ENCODE results near the gene ADRM1. TPM values are rescaled to one million over a fixed set of nuclear protein-coding genes. Genes with fewer than 3 reads are reported as not detected.

Gene ADRM1
- total RNA-seq, 5 donors from 2014 or later (not counting 1 experiment from before 2014, with no cell fraction given), result 44.7 to 80.3 (median 72.9) TPM

DNA sequence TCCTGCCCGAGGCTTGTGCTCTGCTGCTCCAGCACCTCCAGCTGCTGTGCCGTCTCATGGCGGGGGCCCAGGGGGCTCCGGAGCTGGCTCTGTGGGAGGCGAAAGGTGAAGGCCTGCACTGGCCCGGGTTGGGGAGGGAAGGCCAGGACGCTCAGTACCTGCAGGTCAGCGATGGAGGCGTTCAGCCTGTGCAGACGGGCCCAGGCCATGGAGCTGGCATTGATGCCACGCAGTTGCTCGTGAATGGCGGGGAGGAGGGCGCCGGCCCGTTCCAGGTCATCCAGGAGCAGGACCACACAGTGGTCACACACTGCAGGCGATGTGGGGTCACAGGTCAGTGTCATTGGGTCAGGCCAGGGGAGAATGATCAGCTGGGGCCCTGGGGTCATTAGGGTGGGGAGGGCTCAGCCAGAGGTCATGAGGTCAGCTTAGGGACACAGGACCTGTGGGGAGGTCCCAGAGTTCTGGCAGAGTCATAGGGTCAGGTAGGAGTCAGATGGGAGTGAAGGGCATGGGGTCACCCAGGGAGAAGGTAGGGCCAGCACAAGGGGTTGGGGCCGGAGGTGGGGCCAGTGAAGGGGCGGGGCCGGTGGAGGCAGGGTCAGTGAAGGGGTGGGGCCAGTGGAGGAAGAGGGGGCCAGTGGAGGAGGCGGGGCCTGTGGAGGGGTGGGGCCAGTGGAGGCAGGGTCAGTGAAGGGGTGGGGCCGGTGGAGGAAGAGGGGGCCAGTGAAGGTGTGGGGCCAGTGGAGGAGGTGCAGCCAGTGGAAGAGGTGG, 18.0 kb downstream of the ADRM1 start:
- Histone ChIP-seq H3K27ac (ENCODE audit: low read length) (no peak overlapping the region), H3K27me3 (replicated peaks in 1 of 2; ENCODE audit: control insufficient read depth in 2 of 2, extremely low read depth in 1 of 2, insufficient read depth in 2 of 2, low read length in 1 of 2) (no peaks in the 10 kb centered on the region), H3K36me3 (ENCODE audit: control insufficient read depth in 2 of 2, extremely low read depth in 1 of 2, insufficient read depth in 1 of 2, low read length in 1 of 2) (no peaks in the 10 kb centered on the region), H3K9me3 (no peaks in the 10 kb centered on the region), H3K4me1 (ENCODE audit: control insufficient read depth in 1 of 2, extremely low read depth in 1 of 2, insufficient read depth in 2 of 2, low read length in 2 of 2) (peaks cover 0 to 2% of the 10 kb centered on the region in 2 experiments), H3K4me3 (ENCODE audit: control insufficient read depth in 1 of 2, extremely low read depth in 1 of 2, low read length in 1 of 2) (no peak overlapping the region)
- H3K9me3 Mint-ChIP-seq, result no peaks in the 10 kb centered on the region
- DNase-seq (no peak), ATAC-seq (replicated peaks in 1 of 4) (no peak)
- no peak overlapping the region for H3K4me3 Mint-ChIP-seq
- no peaks in the 10 kb centered on the region for H3K4me1 Mint-ChIP-seq
- H3K27me3 Mint-ChIP-seq, result no peaks in the 10 kb centered on the region
- H3K36me3 Mint-ChIP-seq, result no peaks in the 10 kb centered on the region
- H3K27ac Mint-ChIP-seq, result no peak overlapping the region
- 98% methylated on average over 21 of the region's 22 CpGs for WGBS (ENCODE audit: insufficient coverage)
- ChIA-PET CTCF (no interaction called here), POLR2A (no interaction called here)

GRCh38 chr20:62321521-62321948, 18.7 kb downstream of the ADRM1 start:
- peak in 1 of 35 experiments; percentile 24 for DNase-seq

DNA sequence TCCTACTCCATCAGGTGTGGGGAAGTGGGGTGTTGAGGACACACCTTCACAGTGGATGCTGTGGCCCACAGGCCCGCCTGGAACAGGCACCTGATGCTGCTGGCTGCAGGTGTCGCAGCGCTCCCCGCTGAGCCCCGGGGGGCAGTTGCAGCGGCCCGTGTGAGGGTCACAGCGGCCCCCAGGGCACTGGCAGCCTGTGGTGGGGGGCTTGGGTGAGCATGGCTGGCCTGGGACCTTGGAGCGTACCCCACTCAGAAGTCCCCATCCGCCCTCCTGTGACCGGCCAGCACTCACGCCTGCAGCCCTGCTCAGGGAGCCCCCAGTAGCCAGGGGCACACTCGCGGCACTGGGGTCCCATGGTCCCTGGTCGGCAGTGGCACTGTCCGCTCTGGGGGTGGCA, 19.2 kb downstream of the ADRM1 start:
- DNase-seq (no peak), ATAC-seq (replicated peaks in 1 of 4) (no peak)
- WGBS (ENCODE audit: insufficient coverage), result 91% methylated on average over 10 of the region's 16 CpGs
- peaks cover 0 to 3% of the 10 kb centered on the region in 2 experiments for H3K27me3 ChIP-seq (replicated peaks in 1 of 2; ENCODE audit: control insufficient read depth in 2 of 2, extremely low read depth in 1 of 2, insufficient read depth in 2 of 2, low read length in 1 of 2)
- H3K9me3 ChIP-seq, result no peaks in the 10 kb centered on the region
- ChIA-PET CTCF (no interaction called here), POLR2A (no interaction called here)
- Mint-ChIP-seq H3K9me3 (no peaks in the 10 kb centered on the region), H3K4me3 (no peak overlapping the region), H3K4me1 (no peaks in the 10 kb centered on the region), H3K36me3 (no peaks in the 10 kb centered on the region), H3K27ac (no peak overlapping the region), H3K27me3 (no peaks in the 10 kb centered on the region)
- no peak overlapping the region for H3K4me3 ChIP-seq (ENCODE audit: control insufficient read depth in 1 of 2, extremely low read depth in 1 of 2, low read length in 1 of 2)
- H3K36me3 ChIP-seq (ENCODE audit: control insufficient read depth in 2 of 2, extremely low read depth in 1 of 2, insufficient read depth in 1 of 2, low read length in 1 of 2), result no peaks in the 10 kb centered on the region
- H3K4me1 ChIP-seq (ENCODE audit: control insufficient read depth in 1 of 2, extremely low read depth in 1 of 2, insufficient read depth in 2 of 2, low read length in 2 of 2), result peaks cover 0 to 2% of the 10 kb centered on the region in 2 experiments
- H3K27ac ChIP-seq (ENCODE audit: low read length), result no peak overlapping the region

More at GRCh38 chr20:62321521-62321948, 18.7 kb downstream of the ADRM1 start:
- peaks cover 0 to 2% of the 10 kb centered on the region in 2 experiments for H3K4me1 ChIP-seq (ENCODE audit: control insufficient read depth in 1 of 2, extremely low read depth in 1 of 2, insufficient read depth in 2 of 2, low read length in 2 of 2)
- H3K4me3 ChIP-seq (ENCODE audit: control insufficient read depth in 1 of 2, extremely low read depth in 1 of 2, low read length in 1 of 2), result no peak overlapping the region
- Mint-ChIP-seq H3K27ac (no peak overlapping the region), H3K4me3 (no peak overlapping the region), H3K27me3 (no peaks in the 10 kb centered on the region), H3K4me1 (no peaks in the 10 kb centered on the region), H3K9me3 (no peaks in the 10 kb centered on the region), H3K36me3 (no peaks in the 10 kb centered on the region)
- H3K36me3 ChIP-seq (ENCODE audit: control insufficient read depth in 2 of 2, extremely low read depth in 1 of 2, insufficient read depth in 1 of 2, low read length in 1 of 2), result no peaks in the 10 kb centered on the region
- H3K27me3 ChIP-seq (replicated peaks in 1 of 2; ENCODE audit: control insufficient read depth in 2 of 2, extremely low read depth in 1 of 2, insufficient read depth in 2 of 2, low read length in 1 of 2), result no peaks in the 10 kb centered on the region
- ATAC-seq (replicated peaks in 1 of 4), result no peak
- H3K9me3 ChIP-seq, result no peaks in the 10 kb centered on the region
- 81% methylated on average over 3 of the region's 7 CpGs for WGBS (ENCODE audit: insufficient coverage)
- no peak overlapping the region for H3K27ac ChIP-seq (ENCODE audit: low read length)
- CTCF ChIA-PET, result no interaction called here
- POLR2A ChIA-PET, result no interaction called here

- Histone ChIP-seq H3K9me3 (no peaks in the 10 kb centered on the region), H3K4me3 (ENCODE audit: control insufficient read depth in 1 of 2, extremely low read depth in 1 of 2, low read length in 1 of 2) (no peak overlapping the region), H3K27me3 (replicated peaks in 1 of 2; ENCODE audit: control insufficient read depth in 2 of 2, extremely low read depth in 1 of 2, insufficient read depth in 2 of 2, low read length in 1 of 2) (peaks cover 0 to 4% of the 10 kb centered on the region in 2 experiments), H3K27ac (ENCODE audit: low read length) (no peak overlapping the region), H3K36me3 (ENCODE audit: control insufficient read depth in 2 of 2, extremely low read depth in 1 of 2, insufficient read depth in 1 of 2, low read length in 1 of 2) (no peaks in the 10 kb centered on the region), H3K4me1 (ENCODE audit: control insufficient read depth in 1 of 2, extremely low read depth in 1 of 2, insufficient read depth in 2 of 2, low read length in 2 of 2) (no peaks in the 10 kb centered on the region)
- 89% methylated on average over 9 of the region's 16 CpGs for WGBS (ENCODE audit: insufficient coverage)
- no peak for ATAC-seq (replicated peaks in 1 of 4)
- Mint-ChIP-seq H3K9me3 (no peaks in the 10 kb centered on the region), H3K27me3 (no peaks in the 10 kb centered on the region), H3K4me1 (no peaks in the 10 kb centered on the region), H3K27ac (no peak overlapping the region), H3K36me3 (no peaks in the 10 kb centered on the region), H3K4me3 (no peak overlapping the region)
- ChIA-PET POLR2A (no interaction called here), CTCF (no interaction called here)
- no peak for DNase-seq
These were observed 19.8 kb downstream of the ADRM1 start for GRCh38 chr20:62322492-62323041.

- Mint-ChIP-seq H3K4me1 (no peaks in the 10 kb centered on the region), H3K4me3 (no peak overlapping the region), H3K27ac (no peak overlapping the region), H3K27me3 (no peaks in the 10 kb centered on the region), H3K9me3 (no peaks in the 10 kb centered on the region), H3K36me3 (no peaks in the 10 kb centered on the region)
- WGBS (ENCODE audit: insufficient coverage), result 90% methylated on average over 42 of the region's 52 CpGs
- H3K9me3 ChIP-seq, result no peaks in the 10 kb centered on the region
- DNase-seq (no peak), ATAC-seq (replicated peaks in 1 of 4) (no peak)
- CTCF ChIA-PET, result no interaction called here
- POLR2A ChIA-PET, result no interaction called here
- H3K4me3 ChIP-seq (ENCODE audit: control insufficient read depth in 1 of 2, extremely low read depth in 1 of 2, low read length in 1 of 2), result no peak overlapping the region
- peaks cover 0 to 4% of the 10 kb centered on the region in 2 experiments for H3K27me3 ChIP-seq (replicated peaks in 1 of 2; ENCODE audit: control insufficient read depth in 2 of 2, extremely low read depth in 1 of 2, insufficient read depth in 2 of 2, low read length in 1 of 2)
- no peak overlapping the region for H3K27ac ChIP-seq (ENCODE audit: low read length)
- no peaks in the 10 kb centered on the region for H3K36me3 ChIP-seq (ENCODE audit: control insufficient read depth in 2 of 2, extremely low read depth in 1 of 2, insufficient read depth in 1 of 2, low read length in 1 of 2)
- no peaks in the 10 kb centered on the region for H3K4me1 ChIP-seq (ENCODE audit: control insufficient read depth in 1 of 2, extremely low read depth in 1 of 2, insufficient read depth in 2 of 2, low read length in 2 of 2)
These were observed 20.6 kb downstream of the ADRM1 start for GRCh38 chr20:62323146-62323979.

DNA sequence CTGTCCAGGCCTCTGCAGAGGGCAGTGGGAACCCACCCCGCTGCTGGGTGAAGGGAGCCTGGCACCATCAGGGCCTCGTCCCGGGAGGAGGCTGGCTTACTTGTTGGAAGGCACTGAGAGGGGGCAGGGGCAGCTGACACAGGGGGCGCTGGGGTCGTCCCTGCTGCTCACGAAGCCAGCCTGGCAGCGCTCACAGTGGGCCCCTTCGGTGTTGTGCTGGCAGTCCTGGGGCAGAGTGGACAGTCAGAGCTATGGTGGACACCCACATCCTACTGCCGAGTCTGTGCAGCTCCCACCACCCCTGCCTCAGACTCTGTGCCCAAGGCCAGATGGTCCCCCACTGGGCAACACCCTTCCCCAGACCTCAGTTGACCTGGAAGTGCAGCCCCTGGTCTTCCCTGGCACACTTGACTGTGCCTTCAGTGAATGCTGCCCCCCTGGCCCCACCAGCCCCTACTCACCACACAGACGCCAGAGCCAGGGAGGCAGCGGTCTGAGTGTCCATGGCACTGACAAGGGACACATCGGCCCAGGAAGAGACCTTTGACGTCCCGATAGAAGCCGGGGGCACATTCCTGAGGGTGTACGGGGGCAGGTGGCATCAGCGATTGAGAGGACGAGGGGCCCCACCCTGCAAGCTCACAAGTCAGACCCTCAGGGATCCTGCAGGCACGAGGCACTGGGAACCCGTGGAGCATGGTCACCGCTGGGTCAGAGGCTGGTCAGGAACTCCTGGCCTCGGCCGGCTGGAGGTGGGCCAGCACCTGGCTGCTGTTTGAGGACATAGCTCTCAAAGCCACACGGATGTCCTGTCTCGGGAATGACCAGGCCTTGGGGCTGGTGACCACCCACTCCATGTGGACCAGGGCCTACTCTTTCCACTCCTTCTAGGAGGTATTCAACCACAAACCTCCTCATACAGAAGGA, 21.4 kb downstream of the ADRM1 start:
- ATAC-seq (replicated peaks in 1 of 4), result no peak
- H3K4me1 ChIP-seq (ENCODE audit: control insufficient read depth in 1 of 2, extremely low read depth in 1 of 2, insufficient read depth in 2 of 2, low read length in 2 of 2), result no peaks in the 10 kb centered on the region
- Mint-ChIP-seq H3K27me3 (no peaks in the 10 kb centered on the region), H3K27ac (no peak overlapping the region), H3K36me3 (no peaks in the 10 kb centered on the region), H3K4me3 (no peak overlapping the region), H3K4me1 (no peaks in the 10 kb centered on the region), H3K9me3 (no peaks in the 10 kb centered on the region)
- no peaks in the 10 kb centered on the region for H3K9me3 ChIP-seq
- peaks cover 0 to 4% of the 10 kb centered on the region in 2 experiments for H3K27me3 ChIP-seq (replicated peaks in 1 of 2; ENCODE audit: control insufficient read depth in 2 of 2, extremely low read depth in 1 of 2, insufficient read depth in 2 of 2, low read length in 1 of 2)
- 89% methylated on average over 24 of the region's 25 CpGs for WGBS (ENCODE audit: insufficient coverage)
- H3K4me3 ChIP-seq (ENCODE audit: control insufficient read depth in 1 of 2, extremely low read depth in 1 of 2, low read length in 1 of 2), result no peak overlapping the region
- DNase-seq, result no peak
- H3K27ac ChIP-seq (ENCODE audit: low read length), result no peak overlapping the region
- H3K36me3 ChIP-seq (ENCODE audit: control insufficient read depth in 2 of 2, extremely low read depth in 1 of 2, insufficient read depth in 1 of 2, low read length in 1 of 2), result no peaks in the 10 kb centered on the region
- POLR2A ChIA-PET, result no interaction called here
- CTCF ChIA-PET, result no interaction called here

Measured in T-cell (primary cell).